H9 (cell line): ENCODE results near the gene KCNJ11. TPM values are rescaled to one million over a fixed set of nuclear protein-coding genes. Genes with fewer than 3 reads are reported as not detected.

Experiments
- DNase-seq: peaks from one replicate; pipeline ENCODE4 v3.0.0-alpha.2; 2017
- H2AFZ ChIP-seq: one replicate; pipeline ENCODE4 v1.6.1; 2013; ENCODE audit warnings: mild to moderate bottlenecking, low read length, control low read depth, moderate library complexity
- H2AK5ac ChIP-seq: 2 replicates; pipeline ENCODE4 v1.6.1; 2013; ENCODE audit warnings: low read length, control low read depth, mixed read lengths; ENCODE audit not compliant: insufficient read length
- H2BK120ac ChIP-seq: one replicate; pipeline ENCODE4 v1.6.1; 2013; ENCODE audit warnings: low read depth, mild to moderate bottlenecking, low read length, control low read depth, inconsistent platforms; ENCODE audit not compliant: poor library complexity, severe bottlenecking
- H2BK12ac ChIP-seq: 2 replicates; pipeline ENCODE4 v1.6.1; 2013; ENCODE audit warnings: low read length, control low read depth, mixed read lengths, low read depth; ENCODE audit not compliant: insufficient read length
- H2BK15ac ChIP-seq: 2 replicates; pipeline ENCODE4 v1.6.1; 2013; ENCODE audit warnings: low read depth, low read length, control low read depth
- H2BK20ac ChIP-seq: one replicate; pipeline ENCODE4 v1.6.1; 2013; ENCODE audit warnings: low read depth, mild to moderate bottlenecking, low read length, control low read depth, inconsistent platforms; ENCODE audit not compliant: poor library complexity, severe bottlenecking
- H2BK5ac ChIP-seq: 2 replicates; pipeline ENCODE4 v1.6.1; 2013; ENCODE audit warnings: low read length, control low read depth, mixed read lengths; ENCODE audit not compliant: insufficient read length
- H3K14ac ChIP-seq: 2 replicates; pipeline ENCODE4 v1.6.1; 2013; ENCODE audit warnings: low read length, control low read depth; ENCODE audit not compliant: insufficient read depth
- H3K18ac ChIP-seq: 2 replicates; pipeline ENCODE4 v1.6.1; 2013; ENCODE audit warnings: low read depth, mild to moderate bottlenecking, mixed read lengths, low read length, control low read depth; ENCODE audit not compliant: insufficient read length
- H3K23ac ChIP-seq: 2 replicates; pipeline ENCODE4 v1.6.1; 2013; ENCODE audit warnings: low read length, control low read depth, mixed read lengths, low read depth; ENCODE audit not compliant: insufficient read length
- H3K23me2 ChIP-seq: 2 replicates; pipeline ENCODE4 v1.6.1; 2013; ENCODE audit warnings: low read depth, mild to moderate bottlenecking, mixed read lengths, low read length, control low read depth; ENCODE audit not compliant: insufficient read length, poor library complexity, severe bottlenecking
- H3K27ac ChIP-seq: 2 replicates; pipeline ENCODE4 v1.5.1; 2013; ENCODE audit warnings: low read length, control low read depth, mixed read lengths, low read depth; ENCODE audit not compliant: insufficient read length
- H3K27me3 ChIP-seq: 2 replicates; pipeline ENCODE4 v1.6.1; 2013; ENCODE audit warnings: low read length, control low read depth, inconsistent platforms; ENCODE audit not compliant: insufficient read depth
- H3K4ac ChIP-seq: 2 replicates; pipeline ENCODE4 v1.6.1; 2013; ENCODE audit warnings: low read depth, mild to moderate bottlenecking, control low read depth, inconsistent platforms, low read length, moderate library complexity
- H3K4me1 ChIP-seq: 2 replicates; pipeline ENCODE4 v1.6.1; 2013; ENCODE audit warnings: low read length, control low read depth, inconsistent platforms; ENCODE audit not compliant: insufficient read depth
- H3K4me2 ChIP-seq: 2 replicates; pipeline ENCODE4 v1.6.1; 2013; ENCODE audit warnings: low read length, control low read depth, mixed read lengths; ENCODE audit not compliant: insufficient read length, insufficient read depth
- H3K56ac ChIP-seq: 2 replicates; pipeline ENCODE4 v1.6.1; 2013; ENCODE audit warnings: low read depth, mild to moderate bottlenecking, mixed read lengths, low read length, control low read depth; ENCODE audit not compliant: insufficient read length
- H3K79me1 ChIP-seq: 2 replicates; pipeline ENCODE4 v1.6.1; 2013; ENCODE audit warnings: low read depth, mild to moderate bottlenecking, moderate library complexity, low read length, control low read depth, inconsistent platforms; ENCODE audit not compliant: insufficient read depth, poor library complexity, severe bottlenecking
- H3K79me2 ChIP-seq: 2 replicates; pipeline ENCODE4 v1.6.1; 2013; ENCODE audit warnings: low read length, control low read depth, inconsistent platforms; ENCODE audit not compliant: insufficient read depth
- H3K9ac ChIP-seq: 2 replicates; pipeline ENCODE4 v1.6.1; 2013; ENCODE audit warnings: low read length, control low read depth, mixed read lengths; ENCODE audit not compliant: insufficient read length; ENCODE audit errors: extremely low read depth
- H3K9me3 ChIP-seq: one replicate; pipeline ENCODE4 v1.6.1; 2013; ENCODE audit warnings: low read depth, low read length, inconsistent platforms; ENCODE audit not compliant: control insufficient read depth
- H3T11ph ChIP-seq: one replicate; pipeline ENCODE4 v1.6.1; 2013; ENCODE audit warnings: mild to moderate bottlenecking, low read length, control low read depth, inconsistent platforms
- H4K20me1 ChIP-seq: one replicate; pipeline ENCODE4 v1.6.1; 2013; ENCODE audit not compliant: control insufficient read depth, insufficient read length, insufficient read depth
- H4K5ac ChIP-seq: 2 replicates; pipeline ENCODE4 v1.6.1; 2013; ENCODE audit warnings: low read depth, mild to moderate bottlenecking, mixed read lengths, low read length, control low read depth; ENCODE audit not compliant: insufficient read length
- H4K8ac ChIP-seq: replicated peaks from 2 replicates; pipeline ENCODE4 v1.6.1; 2013; ENCODE audit warnings: low read length, control low read depth, mixed read lengths, low read depth; ENCODE audit not compliant: insufficient read length
- H4K91ac ChIP-seq: 2 replicates; pipeline ENCODE4 v1.6.1; 2013; ENCODE audit warnings: low read depth, mild to moderate bottlenecking, moderate library complexity, mixed read lengths, low read length, control low read depth; ENCODE audit not compliant: insufficient read length
- H3K27ac Mint-ChIP-seq, 3 experiments: 2 replicates in 2 of 3; 3 replicates in 1 of 3; pipeline ENCODE4 v1.8.0; 2020 to 2021; ENCODE audit warnings: mixed read lengths in 3 of 3, mild to moderate bottlenecking in 1 of 3, moderate library complexity in 1 of 3
- H3K27me3 Mint-ChIP-seq: 2 replicates; pipeline ENCODE4 v1.8.0; 2021; ENCODE audit warnings: low read depth, mild to moderate bottlenecking, moderate library complexity, mixed read lengths
- H3K36me3 Mint-ChIP-seq, 3 experiments: 2 replicates in 2 of 3; 3 replicates in 1 of 3; pipeline ENCODE4 v1.8.0; 2020 to 2021; ENCODE audit warnings: low read depth in 3 of 3, mixed read lengths in 3 of 3; ENCODE audit not compliant: insufficient read depth in 1 of 3
- H3K4me1 Mint-ChIP-seq, 2 experiments: 2 replicates each; pipeline ENCODE4 v1.8.0; 2020; ENCODE audit warnings: mixed read lengths in 2 of 2
- H3K4me3 Mint-ChIP-seq, 2 experiments: 2 replicates in 1 of 2; 3 replicates in 1 of 2; pipeline ENCODE4 v1.8.0; 2020 to 2021; ENCODE audit warnings: mild to moderate bottlenecking in 2 of 2, mixed read lengths in 2 of 2, moderate library complexity in 1 of 2
- H3K9me3 Mint-ChIP-seq, 2 experiments: 2 replicates in 1 of 2; 3 replicates in 1 of 2; pipeline ENCODE4 v1.8.0; 2020; ENCODE audit warnings: mild to moderate bottlenecking in 2 of 2, mixed read lengths in 2 of 2, moderate library complexity in 1 of 2
- WGBS: extraction: QIAGEN DNeasy Blood & Tissue Kit; methylation state at CpG from one replicate; pipeline ENCODE4 v1.1.7; 2013; ENCODE audit warnings: missing lambda C conversion rate, low lambda C conversion rate, mixed read lengths; ENCODE audit not compliant: insufficient read length; ENCODE audit errors: extremely low coverage; 5-methylcytosine and 5-hydroxymethylcytosine counted together
- total RNA-seq: library from RNA; stranded (reverse); gene quantifications from 2 replicates; pipeline ENCODE4 v1.2.1, GENCODE V29; 2021
- TF ChIP-seq, protein P1 (sequence below): fragments of 200-600 bp; sonication (generic); conservative IDR thresholded peaks from 3 replicates; pipeline ENCODE4 v1.8.0; 2021; ENCODE audit warnings: antibody characterized with exemption, mild to moderate bottlenecking

Gene KCNJ11
- total RNA-seq, 1 experiment from 2014 or later = 2.3 TPM

DNA sequence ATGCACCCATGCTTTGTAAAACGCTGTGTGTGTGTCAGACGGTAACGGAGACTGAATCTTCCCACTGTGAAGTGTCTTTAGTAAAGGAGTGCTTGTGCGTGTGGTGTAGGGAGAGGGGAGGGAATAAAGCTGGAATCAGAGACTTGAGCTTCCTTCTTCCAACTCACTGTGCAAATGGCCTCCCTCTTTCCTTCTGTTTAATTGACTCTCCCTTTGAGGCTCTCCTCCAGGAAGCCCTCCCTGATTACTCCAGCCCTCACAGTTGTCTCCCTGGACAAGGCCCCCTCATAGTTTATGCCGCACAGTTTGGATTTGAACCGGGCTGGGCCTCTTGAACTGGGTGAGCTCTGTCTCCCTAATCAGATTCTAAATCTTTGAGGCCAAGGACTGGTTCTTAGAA is 23.0 kb upstream of the KCNJ11 start:
- Histone ChIP-seq H3K9ac (no peak overlapping the region), H2BK15ac (no peak overlapping the region), H3K79me2 (no peaks in the 10 kb centered on the region), H4K8ac (no peak overlapping the region), H3K4ac (no peak overlapping the region), H3K56ac (no peak overlapping the region), H3K9me3 (no peaks in the 10 kb centered on the region), H3K27me3 (no peaks in the 10 kb centered on the region), H4K5ac (no peak overlapping the region), H3K23me2 (no peaks in the 10 kb centered on the region), H3T11ph (no peak overlapping the region), H3K27ac (no peak overlapping the region), H2BK120ac (no peak overlapping the region), H2BK20ac (no peak overlapping the region), H3K79me1 (no peaks in the 10 kb centered on the region), H2BK5ac (no peak overlapping the region), H3K4me2 (no peak overlapping the region), H4K20me1 (no peaks in the 10 kb centered on the region), H2AFZ (no peak overlapping the region), H4K91ac (no peak overlapping the region), H3K18ac (no peak overlapping the region), H2BK12ac (no peak overlapping the region), H2AK5ac (no peak overlapping the region), H3K4me1 (no peaks in the 10 kb centered on the region), H3K14ac (no peak overlapping the region), H3K23ac (no peak overlapping the region)
- H3K27ac Mint-ChIP-seq = no peak overlapping the region
- H3K27me3 Mint-ChIP-seq = peaks cover 50% of the 10 kb centered on the region
- H3K4me3 Mint-ChIP-seq = no peak overlapping the region
- no peak for DNase-seq
- no peaks in the 10 kb centered on the region for H3K36me3 Mint-ChIP-seq
- TF ChIP-seq, protein P1, sequence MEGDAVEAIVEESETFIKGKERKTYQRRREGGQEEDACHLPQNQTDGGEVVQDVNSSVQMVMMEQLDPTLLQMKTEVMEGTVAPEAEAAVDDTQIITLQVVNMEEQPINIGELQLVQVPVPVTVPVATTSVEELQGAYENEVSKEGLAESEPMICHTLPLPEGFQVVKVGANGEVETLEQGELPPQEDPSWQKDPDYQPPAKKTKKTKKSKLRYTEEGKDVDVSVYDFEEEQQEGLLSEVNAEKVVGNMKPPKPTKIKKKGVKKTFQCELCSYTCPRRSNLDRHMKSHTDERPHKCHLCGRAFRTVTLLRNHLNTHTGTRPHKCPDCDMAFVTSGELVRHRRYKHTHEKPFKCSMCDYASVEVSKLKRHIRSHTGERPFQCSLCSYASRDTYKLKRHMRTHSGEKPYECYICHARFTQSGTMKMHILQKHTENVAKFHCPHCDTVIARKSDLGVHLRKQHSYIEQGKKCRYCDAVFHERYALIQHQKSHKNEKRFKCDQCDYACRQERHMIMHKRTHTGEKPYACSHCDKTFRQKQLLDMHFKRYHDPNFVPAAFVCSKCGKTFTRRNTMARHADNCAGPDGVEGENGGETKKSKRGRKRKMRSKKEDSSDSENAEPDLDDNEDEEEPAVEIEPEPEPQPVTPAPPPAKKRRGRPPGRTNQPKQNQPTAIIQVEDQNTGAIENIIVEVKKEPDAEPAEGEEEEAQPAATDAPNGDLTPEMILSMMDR = no peak
- no CpG with 5 or more reads among the region's 6 CpGs for WGBS
- H3K9me3 Mint-ChIP-seq = peaks cover 0 to 6% of the 10 kb centered on the region in 2 experiments; a peak in 2 of 5 replicates
- peaks cover 11 to 16% of the 10 kb centered on the region in 2 experiments for H3K4me1 Mint-ChIP-seq
